HG03439 (cell line): Measurements from ENCODE around the gene MEAK7.
"Not testable (repeated sequence)": the region's sequence is repeated elsewhere in the genome, so short reads cannot be mapped to it uniquely, and the experiment has no call there.

Source experiments
- ATAC-seq: cut with Tn5 transposase; IDR thresholded peaks from one replicate; pipeline ENCODE4 v1.9.1; 2021; ENCODE audit warnings: mild to moderate bottlenecking, moderate library complexity; ENCODE audit not compliant: unreplicated experiment

MEAK7 gene

DNA sequence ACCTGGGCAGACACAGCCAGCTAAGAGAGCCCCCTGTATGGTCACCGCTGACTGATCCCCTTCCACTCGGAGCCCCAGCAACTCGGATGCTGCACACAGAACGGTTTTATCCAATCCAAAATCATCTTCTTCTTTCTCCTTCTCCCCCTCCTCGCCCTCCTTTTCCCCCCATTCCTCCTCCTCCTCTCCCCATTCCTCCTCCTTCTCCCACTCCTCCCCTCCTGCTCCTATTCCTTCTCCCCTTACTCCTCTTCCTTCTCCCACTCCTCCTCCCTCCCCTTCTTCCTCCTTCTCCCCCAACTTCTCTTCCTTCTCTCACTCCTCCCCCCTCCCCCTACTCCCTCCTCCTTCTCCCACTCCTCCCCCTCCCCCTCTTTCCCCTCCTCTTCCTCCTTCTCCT, 30.4 kb upstream of the MEAK7 start:
- no peak for ATAC-seq

DNA sequence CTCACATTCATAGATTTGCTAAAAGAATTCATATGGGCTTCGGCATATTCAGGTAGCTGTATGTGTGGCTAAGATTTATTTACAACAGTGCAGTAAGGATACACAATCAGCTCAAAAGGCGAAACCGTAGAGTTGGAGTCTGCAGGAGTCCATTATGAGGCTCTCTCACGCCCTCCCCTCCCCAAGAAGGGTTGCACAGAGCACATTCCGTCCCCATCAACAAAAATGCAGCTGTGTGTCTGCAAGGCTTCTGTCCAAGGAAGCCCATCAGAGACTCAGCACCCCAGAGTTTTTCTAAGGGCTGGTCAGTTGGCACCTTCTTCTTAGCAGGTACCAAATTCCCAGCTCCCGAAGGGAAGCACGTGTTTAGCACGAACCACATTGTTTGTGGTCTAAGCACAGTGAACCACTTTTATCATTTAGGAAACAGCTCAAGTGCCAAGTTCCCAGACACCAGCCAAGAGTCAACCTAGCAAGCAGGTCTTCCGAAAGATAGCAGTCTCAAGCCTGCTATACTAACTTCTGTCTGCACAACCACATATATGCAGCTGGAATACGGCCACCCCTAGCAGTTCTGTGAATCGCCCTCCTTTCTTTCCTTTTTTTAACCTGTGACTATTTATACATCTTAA, 28.5 kb upstream of the MEAK7 start:
- no peak for ATAC-seq

DNA sequence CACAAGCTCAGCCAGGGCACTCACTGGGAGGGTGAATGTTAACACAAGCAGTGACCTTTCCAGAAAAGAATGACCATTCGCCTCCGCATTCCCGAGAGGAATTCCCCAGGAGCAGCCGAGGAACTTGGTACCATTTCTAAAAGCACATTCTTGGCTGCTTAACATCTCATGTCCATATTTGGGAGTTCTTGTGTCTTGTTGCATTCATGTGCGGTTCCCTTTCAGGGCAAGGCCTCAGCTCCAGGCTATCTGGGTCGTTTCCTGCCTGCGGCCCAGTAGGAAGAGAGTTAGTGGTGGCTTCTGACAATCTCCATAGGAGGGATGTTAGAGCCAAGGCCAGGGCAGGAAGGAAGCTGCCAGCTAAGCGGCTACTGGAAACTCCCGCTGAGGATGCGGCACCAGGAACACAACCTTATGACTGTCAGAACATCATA, 27.8 kb upstream of the MEAK7 start:
- ATAC-seq = no peak

DNA sequence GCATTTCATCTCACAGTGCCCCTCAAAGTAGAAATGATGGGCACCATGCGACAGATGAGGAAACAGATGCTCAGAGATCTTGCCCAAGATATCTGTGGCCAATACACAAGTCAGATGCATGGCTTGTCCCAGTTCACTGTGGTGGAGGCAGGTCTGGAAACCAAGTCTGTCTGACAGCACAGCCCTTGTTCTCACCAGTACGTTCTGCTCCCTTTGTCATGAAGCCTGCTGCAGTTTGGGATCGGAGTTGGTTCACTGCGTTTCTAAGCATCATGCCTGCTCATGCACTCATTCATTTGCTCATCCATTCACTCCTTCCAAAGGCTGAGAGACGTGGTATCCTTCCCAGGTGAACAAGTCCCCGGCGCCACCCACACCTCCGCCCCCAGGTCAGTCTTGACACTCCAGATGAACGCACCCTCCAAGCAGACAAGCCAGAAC, 27.2 kb upstream of the MEAK7 start:
- no peak for ATAC-seq

DNA sequence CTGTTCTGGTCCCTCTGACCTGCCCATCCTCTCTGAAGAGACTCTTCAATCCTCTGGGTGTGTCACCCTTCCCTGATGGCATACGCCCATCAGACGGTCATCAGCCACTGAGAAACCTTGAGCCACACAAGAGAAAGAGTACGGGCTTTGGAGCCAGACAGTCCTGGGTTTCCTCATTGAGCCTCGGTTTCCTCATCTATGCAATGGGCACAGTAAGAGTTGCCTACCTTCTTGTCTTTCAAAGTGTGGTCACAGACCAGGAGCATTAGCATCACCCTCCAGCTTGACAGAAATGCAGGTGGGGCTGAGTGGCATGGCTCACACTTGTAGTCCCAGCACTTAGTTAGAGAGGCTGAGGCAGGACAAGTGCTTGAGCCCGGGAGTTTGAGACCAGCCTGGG, 26.1 kb upstream of the MEAK7 start:
- no peak for ATAC-seq

DNA sequence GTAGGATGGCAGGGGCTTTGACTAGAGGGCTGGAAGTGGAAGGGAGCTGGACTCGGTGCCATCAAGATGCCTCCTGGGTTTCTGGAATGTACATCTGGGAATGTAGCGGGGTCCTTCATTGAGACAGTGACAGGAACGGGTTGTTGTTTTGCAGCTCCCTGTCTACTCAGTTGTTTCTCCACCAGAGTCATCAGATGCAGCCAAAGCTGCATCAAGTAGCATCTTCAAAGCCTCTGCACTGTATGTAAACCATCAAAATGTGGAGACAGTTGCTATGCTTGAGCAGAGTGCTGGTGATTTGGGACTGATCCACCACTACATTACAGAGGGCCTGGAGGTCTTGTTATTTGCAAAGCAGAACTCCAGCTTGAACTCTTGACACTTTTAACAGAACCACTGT, 25.1 kb upstream of the MEAK7 start:
- ATAC-seq = no peak

DNA sequence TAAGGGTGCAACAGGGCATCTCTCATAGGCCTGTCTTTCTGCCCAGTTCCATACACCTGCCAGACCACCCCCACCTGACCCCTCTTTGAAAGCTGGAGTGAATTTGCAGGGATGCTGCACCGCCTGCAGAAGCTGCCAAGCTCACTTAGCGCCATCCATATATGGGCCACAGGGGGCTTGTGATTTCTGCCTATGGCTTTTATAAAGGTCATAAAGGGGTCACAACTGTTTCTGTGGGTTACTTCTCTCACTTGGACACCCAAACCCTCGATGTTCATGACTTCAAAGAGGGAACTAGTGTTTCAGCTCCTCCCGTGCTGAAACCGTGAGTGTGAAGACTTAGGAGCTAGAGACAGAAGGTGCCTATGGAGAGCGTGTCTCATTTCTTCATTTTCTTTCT, 23.9 kb upstream of the MEAK7 start:
- no peak for ATAC-seq

DNA sequence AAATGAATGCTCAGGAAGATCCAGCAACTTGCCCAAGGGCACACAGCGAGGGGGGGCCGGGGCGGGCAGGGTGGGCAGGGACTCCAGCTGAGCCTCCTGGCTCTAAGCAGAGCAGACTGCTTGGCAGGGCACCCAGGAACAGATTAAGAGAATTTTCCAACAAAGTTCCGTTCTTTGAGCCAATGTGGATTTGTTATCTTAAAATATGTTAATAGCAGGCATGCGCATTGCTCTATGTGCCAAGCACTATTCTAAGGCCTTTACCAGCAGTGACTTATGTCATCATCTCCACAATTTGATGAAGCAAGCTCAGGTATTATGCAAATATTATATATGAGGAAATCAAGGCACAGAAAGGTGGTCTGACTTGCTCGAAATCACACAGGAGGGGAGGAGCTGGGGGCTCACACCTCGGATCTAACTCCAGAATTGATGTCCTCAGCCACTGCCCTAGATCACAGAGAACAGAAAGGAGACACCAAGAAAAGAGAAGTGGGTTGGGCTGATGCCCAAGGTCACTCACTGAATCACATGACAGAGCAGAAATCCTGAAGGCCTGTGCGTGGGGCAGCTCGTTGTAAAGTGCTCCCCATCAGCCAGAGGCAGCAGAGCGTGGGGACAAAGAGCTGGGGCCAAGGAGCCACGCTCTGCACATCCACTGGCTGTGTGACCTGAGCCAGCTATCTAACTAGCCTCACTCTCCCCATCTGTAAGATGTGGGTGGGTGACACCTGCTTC, 23.2 kb upstream of the MEAK7 start:
- no peak for ATAC-seq

DNA sequence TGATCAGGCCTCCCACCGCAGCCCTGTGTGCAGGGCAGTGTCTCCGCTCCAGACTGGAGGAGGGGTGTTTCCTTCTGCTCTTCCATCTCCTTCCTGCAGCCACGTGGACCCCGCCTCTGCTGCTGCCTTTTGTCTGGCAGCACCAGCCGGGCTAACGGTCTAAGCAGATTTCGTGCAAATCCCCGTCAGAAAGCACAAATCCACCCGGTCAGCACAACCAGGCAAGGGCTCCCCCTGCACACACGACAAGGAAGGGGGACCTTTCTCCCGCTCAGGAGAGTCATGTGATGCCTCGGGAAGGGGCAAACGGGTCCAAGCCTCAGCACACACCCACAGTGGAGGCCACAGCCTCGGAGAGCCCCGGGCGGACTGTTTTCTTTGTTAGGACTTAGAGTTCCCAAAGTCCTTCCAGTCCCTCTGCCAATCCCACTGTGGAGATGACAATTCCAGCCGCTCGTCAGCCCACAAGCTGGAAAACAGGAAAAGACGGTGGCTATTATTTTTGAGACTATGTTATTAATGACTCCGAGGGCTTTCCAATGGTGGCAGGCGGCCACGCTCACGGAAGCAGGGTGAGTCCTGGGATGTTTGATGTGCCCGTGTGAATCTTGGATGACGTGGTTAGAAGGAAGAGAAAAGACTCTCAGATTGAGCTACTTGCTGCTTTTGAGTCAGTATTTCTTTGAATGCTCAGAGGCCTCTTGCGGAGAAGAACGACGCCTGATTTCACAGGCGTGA, 22.5 kb upstream of the MEAK7 start:
- no peak for ATAC-seq

DNA sequence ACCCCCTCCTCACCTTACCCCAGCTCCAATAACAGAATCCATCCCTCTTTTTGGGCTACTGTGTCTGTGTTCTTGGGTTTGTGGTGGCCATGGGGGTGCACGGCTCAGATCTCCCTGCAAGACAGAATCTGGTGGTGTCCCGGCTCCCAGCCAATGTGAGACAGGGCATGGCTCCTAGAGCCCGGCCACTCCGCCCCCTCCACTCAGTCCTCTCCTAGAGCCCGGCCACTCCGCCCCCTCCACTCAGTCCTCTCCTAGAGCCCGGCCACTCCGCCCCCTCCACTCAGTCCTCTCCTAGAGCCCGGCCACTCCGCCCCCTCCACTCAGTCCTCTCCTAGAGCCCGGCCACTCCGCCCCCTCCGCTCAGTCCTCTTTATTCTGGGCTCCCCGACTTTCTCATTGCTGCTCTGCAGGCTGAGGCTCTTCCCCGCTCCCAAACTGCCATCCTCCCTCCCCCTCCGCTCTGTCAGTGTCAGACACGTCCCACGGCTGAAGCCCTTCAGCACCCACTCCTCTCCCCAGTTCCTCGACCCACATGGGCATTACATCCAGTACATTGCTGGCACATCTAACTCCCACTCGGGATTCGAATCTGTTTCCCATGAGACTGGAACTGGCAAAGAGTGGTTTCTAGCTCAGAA, 20.6 kb upstream of the MEAK7 start:
- not testable (repeated sequence) for ATAC-seq

DNA sequence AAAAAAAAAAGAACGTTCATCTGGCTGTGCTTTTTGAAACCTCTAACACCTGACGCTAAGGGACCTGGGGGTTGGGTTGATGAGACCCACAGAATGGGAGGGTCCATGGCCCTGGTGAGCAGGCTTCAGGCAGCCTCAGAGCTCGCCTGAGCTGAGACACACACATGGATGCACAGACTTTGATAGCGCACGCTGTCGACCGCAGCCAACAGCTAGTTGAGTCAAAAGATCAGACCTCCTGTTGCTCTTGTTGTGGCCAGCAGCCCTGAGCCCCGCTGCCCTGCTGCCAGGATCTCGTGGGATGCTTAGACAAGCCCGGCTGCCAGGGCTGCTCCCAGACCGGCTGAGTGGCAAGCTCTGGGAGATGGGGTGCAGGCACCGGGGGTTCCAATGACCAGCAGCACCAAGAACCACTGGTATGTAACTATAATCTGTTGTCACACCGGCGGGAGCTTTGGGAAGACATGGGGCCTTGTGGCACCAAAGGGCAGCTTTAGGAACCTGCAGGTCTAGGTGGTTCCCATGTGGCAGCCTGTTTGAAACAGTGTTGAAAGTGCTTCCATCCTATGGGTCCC, 20.0 kb upstream of the MEAK7 start:
- ATAC-seq = no peak

DNA sequence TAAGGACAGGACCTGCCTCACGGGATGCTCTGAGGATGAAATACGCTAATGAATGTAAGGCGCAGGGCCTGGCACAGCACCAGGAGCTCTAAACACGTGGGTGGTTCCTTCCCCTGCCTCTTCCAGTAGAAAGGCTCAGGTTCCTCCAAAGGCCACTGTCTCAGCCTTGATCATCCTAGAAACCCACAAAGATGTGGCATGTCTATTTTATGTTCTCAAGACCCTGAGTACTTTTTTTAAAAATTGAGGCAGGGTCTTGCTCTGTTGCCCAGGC, 17.0 kb upstream of the MEAK7 start:
- no peak for ATAC-seq

DNA sequence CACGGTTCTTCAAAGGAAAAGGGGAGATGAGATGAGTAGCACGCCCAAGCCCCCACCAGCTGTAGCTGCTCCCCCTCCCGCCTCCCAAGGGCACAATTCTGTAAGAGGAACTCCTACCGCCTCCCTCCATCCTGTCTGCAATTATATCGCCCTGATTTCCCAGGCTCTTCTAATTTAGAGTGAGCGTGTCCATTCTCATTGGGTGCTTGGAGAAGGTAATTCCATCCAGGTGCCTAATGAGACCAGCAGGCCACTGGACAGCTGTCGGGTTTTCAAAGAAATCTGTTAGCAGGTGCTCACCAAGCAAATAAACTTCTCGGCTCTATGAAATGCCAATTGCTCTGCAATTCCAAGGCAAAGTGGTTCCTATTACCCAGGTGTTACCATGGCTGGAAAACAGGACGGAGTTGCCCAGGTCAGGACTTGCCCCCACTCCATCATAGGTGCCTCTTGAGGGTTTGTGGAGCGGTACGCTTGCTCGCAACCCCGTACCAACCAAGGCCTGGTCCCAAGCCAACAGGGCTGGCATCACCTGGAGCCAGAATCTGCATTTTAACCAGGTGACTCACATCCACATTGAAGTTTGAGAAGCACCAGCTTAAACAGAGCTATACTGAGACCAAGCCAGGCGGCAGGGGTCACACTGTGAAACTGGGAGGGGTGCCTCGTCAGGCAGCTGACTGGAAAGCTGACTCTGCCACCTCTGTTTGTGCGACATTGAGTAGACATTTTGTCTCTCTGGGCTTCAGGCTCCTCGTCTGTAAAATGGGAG, 16.5 kb upstream of the MEAK7 start:
- ATAC-seq = no peak

DNA sequence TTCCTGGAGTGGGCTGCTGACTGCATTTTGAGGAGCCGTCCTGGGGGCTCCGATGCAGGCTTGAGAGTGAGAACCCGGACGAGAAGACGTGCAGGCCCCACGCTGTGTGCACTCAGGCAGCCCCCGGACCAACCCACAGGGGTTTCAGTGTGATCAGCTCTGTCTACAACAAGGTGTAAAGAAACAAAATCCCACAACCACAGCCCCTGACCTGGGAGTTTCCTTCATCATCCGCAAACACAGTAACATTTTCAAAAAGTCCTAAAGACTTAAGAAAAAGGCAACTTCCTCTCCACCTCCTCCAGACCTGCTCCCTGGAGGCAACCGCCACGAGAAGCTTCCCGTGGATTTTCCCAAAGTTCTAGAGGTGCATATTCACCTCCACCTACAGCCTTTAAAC, 15.4 kb upstream of the MEAK7 start:
- no peak for ATAC-seq

DNA sequence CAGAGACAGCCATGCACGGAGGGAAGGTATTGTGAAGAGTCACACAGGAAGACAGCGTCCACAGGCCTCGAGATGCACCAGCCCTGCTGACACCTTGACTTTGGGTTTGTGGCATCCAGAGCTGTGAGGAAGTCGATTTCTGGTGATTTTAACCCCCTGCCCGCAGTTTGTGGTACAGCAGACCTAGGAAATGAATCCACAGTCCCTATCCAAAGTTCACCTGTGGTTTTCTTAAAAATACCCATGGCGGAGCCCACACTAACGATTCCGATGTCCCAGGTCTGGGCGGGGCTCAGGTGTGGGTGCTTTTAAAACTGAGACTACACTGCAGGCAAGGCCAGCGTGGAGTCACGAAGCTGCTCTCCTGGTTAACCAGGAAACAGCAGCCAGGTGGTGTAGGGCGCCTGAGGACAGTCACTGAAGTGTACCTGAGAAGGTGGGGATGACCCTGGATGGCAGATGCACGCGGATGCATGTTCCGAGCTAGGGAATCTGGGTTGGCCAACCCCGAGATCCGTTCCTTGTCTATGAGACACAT, 14.4 kb upstream of the MEAK7 start:
- no peak for ATAC-seq

DNA sequence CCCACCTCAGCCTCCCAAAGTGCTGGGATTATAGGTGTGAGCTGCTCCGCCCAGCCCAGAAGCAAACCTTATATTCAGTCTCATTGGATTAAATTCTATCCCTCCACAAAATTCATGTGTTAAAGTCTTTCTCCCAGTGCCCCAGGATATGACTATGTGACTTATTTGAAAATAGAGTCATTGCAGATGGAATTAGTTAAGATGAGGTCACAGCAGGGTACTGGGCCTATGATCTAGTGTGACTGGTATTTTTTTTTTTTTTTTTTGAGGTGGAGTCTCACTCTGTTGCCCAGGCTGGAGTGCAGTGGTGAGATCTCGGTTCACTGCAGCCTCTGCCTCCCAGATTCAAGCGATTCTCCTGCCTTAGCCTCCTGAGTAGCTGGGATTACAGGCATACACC, 13.8 kb upstream of the MEAK7 start:
- not testable (repeated sequence) for ATAC-seq

DNA sequence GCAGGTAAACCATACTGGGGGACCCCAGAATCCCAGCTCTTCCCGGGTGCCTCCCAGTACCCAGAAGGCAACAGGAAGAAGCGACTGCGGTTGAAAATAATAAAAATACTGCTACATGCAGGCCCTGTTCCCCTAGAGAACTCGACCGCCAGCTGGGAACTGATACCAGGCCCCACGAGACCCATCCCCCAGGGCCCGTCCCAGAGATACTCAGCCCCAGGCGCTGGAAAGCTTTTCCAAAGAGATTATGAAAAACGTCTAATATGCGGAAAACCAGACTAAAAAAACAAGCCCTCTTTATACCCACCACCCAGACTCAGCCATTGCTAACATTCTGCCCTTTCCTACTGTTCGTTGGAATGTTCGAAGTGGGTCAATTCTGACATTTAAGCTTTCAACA, 12.9 kb upstream of the MEAK7 start:
- no peak for ATAC-seq

DNA sequence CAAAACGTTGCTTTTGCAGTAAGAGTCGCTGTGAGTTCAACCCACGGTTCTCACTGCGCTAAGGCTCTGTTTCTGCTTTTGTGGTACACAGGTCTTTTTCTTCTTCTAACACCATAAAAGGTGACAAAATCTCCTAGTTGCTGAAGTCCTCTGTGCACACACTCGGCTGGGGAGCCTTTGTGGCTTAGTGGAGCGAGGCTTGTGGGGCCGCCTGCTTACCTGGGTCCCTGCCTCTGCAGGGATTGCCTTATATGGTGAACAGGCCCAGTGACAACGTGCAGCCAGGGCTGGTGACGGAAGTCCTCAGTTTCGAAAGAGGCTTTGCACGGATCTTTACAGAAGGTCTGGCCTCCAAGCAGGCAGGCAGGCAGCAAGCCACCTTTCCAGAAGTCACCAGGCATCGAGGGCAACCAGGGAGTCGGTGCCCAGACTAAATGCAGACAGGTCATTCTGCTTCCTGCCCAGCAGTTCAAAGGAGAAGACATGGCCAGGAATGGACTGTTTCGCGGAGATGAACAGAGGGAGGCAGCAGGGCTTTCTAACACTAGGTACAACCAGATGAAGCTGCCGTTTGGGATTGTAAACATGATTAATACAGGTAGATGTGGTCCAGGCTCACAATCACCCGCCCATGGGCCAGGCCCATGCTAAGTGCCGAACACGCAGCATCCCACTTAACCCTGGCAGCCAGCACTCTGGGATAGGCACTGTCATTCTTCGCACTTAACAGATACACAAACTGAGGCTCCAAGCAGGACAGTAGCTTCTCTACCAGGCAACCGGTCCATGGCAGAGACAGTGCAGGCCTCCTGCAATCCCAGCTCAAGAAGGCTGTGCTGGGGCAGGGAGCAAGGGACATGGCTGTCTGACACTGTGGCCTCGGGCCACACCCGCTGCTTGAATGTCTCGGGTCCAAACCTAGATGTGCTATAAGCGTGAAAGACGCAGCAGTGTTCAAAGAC, 10.7 kb upstream of the MEAK7 start:
- peak; percentile 87 for ATAC-seq

DNA sequence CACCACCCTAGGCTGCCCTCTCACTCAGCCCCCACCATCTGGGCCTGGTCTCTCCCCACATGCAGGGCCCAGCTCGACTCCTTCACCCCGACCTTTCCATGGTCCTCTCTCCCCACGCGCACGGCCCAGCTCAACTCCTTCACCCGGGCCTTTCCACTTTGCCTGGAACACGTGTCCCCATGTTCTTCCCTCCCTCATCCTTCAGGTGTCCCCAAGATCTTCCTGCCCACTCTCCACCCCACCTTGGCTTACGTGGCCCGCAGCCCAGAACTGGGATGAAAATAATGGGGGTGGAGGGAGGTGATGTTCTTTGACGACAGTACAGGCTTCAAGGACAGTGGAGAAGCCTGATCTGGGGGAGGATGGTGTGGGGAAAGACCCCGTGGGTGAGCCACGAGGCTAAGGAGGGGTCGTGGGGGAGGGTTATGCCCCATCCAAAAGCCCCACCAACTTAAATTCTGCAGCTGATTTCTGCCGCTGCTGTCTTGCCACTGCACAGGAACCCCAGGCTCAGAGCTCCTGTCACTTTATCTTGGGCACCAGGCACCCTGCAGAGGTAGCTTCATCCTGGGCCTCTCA, 9.9 kb upstream of the MEAK7 start:
- ATAC-seq = no peak
